Left cardiac atrium (tissue), 4 donors: Measurements from ENCODE around the gene ADGRG1. TPM values are rescaled to one million over a fixed set of nuclear protein-coding genes. Genes with fewer than 3 reads are reported as not detected.
A peak's percentile ranks its signal among the peaks of the same experiment; 100 is the strongest.
"Not testable (repeated sequence)": the region's sequence is repeated elsewhere in the genome, so short reads cannot be mapped to it uniquely, and the experiment has no call there.

ENCODE experiments used
- ATAC-seq, 2 donors: fragments of 200-7000 bp; cut with Tn5 transposase; one replicate each; pipeline ENCODE4 v1.9.1; 2020; ENCODE audit warnings: mild to moderate bottlenecking in 2 of 2, moderate library complexity in 2 of 2
- DNase-seq: peaks from one replicate; pipeline ENCODE4 v3.0.0-alpha.2; 2020
- intact Hi-C, 2 donors: fragments of 100-400 bp; cut with DNase I; formaldehyde crosslinking; loops; one replicate each; pipeline versions ENCODE4 v1.14.1 to v1.15.1; 2022 to 2023
- total RNA-seq, 2 donors: library from RNA; stranded (reverse); fragmentation: NEBNext Ultra II Directional; extraction: Animal tissue kit (Norgen Biotek cat#: 25700); gene quantifications; one replicate each; pipeline ENCODE4 v1.2.1, GENCODE V29; 2021
- donor health status: DM: no; HTN: yes; CAD: no.
- donor health status: DM: no; HTN: yes; CAD: no; lungs with severe emphysema.
- donor health status: DM: yes; HTN: yes; CAD: no.
- donor health status: Dilated cardiomyopathy.

The ADGRG1 gene
- total RNA-seq, 2 donors from 2014 or later: 22.9 to 41.9 TPM

GRCh38 chr16:57700781-57701551, 72.5 kb downstream of the ADGRG1 start:
- intact Hi-C loops: no loop called here
- no peak for DNase-seq
- ATAC-seq: peak; percentile 12 to 17

- no peak for DNase-seq
- intact Hi-C loops: no loop called here
- no peak for ATAC-seq
Measured at GRCh38 chr16:57701759-57702371, 73.4 kb downstream of the ADGRG1 start.

GRCh38 chr16:57703416-57704010, 75.1 kb downstream of the ADGRG1 start:
- ATAC-seq (no peak), DNase-seq (no peak)
- intact Hi-C loops: no loop called here

- intact Hi-C loops: no loop called here
- no peak for DNase-seq
- no peak for ATAC-seq
Measured at GRCh38 chr16:57704011-57704904, 75.8 kb downstream of the ADGRG1 start.

GRCh38 chr16:57704905-57705852, 76.7 kb downstream of the ADGRG1 start:
- ATAC-seq: no peak
- DNase-seq: no peak
- intact Hi-C loops: no loop called here

- intact Hi-C loops: no loop called here
- no peak for ATAC-seq
- no peak for DNase-seq
Measured at GRCh38 chr16:57706717-57707116, 78.3 kb downstream of the ADGRG1 start.

- no peak for DNase-seq
- ATAC-seq: no peak
- intact Hi-C loops: no loop called here
Measured at GRCh38 chr16:57707331-57707730, 78.9 kb downstream of the ADGRG1 start.

- intact Hi-C loops: no loop called here
- DNase-seq: no peak
- ATAC-seq: no peak
Measured at GRCh38 chr16:57708168-57708567, 79.7 kb downstream of the ADGRG1 start.

GRCh38 chr16:57709663-57710062, 81.2 kb downstream of the ADGRG1 start:
- DNase-seq: no peak
- intact Hi-C loops: loop anchor here in 1 of 2 donors (10.0 kb wide), 1 partner anchor 45 kb away; the partner anchor contains the start of gene ADGRG3
- no peak for ATAC-seq

- no peak for DNase-seq
- ATAC-seq: no peak
- intact Hi-C loops: loop anchor here in 1 of 2 donors (10.0 kb wide), 1 partner anchor 47 kb away; the partner anchor contains the start of gene ADGRG3
Measured at GRCh38 chr16:57711346-57711745, 82.9 kb downstream of the ADGRG1 start.

- ATAC-seq (no peak), DNase-seq (no peak)
- intact Hi-C loops: loop anchor here in 1 of 2 donors (10.0 kb wide), 1 partner anchor 47 kb away; the partner anchor contains the start of gene ADGRG3
Measured at GRCh38 chr16:57711993-57712392, 83.6 kb downstream of the ADGRG1 start.

GRCh38 chr16:57712569-57712968, 84.1 kb downstream of the ADGRG1 start:
- DNase-seq, ATAC-seq: not testable (repeated sequence)
- intact Hi-C loops: loop anchor here in 1 of 2 donors (10.0 kb wide), 1 partner anchor 48 kb away; the partner anchor contains the start of gene ADGRG3

GRCh38 chr16:57713596-57713995, 85.2 kb downstream of the ADGRG1 start:
- intact Hi-C loops: loop anchor here in 1 of 2 donors (10.0 kb wide), 1 partner anchor 49 kb away; the partner anchor contains the start of gene ADGRG3
- no peak for DNase-seq
- no peak for ATAC-seq

GRCh38 chr16:57714047-57714446, 85.6 kb downstream of the ADGRG1 start:
- no peak for ATAC-seq
- no peak for DNase-seq
- intact Hi-C loops: loop anchor here in 1 of 2 donors (10.0 kb wide), 1 partner anchor 49 kb away; the partner anchor contains the start of gene ADGRG3
